SK-N-SH (cell line): ENCODE measurements around the gene PRELID1. TPM values are rescaled to one million over a fixed set of nuclear protein-coding genes. Genes with fewer than 3 reads are reported as not detected.

Experiments used
- CTCF ChIA-PET: fragments of 300-600, 350-600 bp; formaldehyde crosslinking; extraction: SDS; loops from one replicate; lab custom pipeline; 2021; lab: Yijun Ruan, JAX
- POLR2A ChIA-PET: fragments of 350-600 bp; sonication (Branson Sonifier 250); formaldehyde crosslinking; extraction: SDS; loops from one replicate; lab custom pipeline; 2020; ENCODE audit warnings: antibody characterized with exemption, inconsistent platforms; lab: Yijun Ruan, JAX
- DNase-seq: peaks from one replicate; pipeline ENCODE4 v3.0.0; 2012
- H2AFZ ChIP-seq: fragments of 200-600 bp; sonication (generic); 2 replicates; pipeline ENCODE4 v1.8.1; 2016; ENCODE audit warnings: antibody characterized with exemption, mild to moderate bottlenecking, low read depth
- H3F3A ChIP-seq: fragments of 200-600 bp; sonication (generic); replicated peaks from 2 replicates; pipeline ENCODE3; 2016; ENCODE audit warnings: antibody characterized with exemption, mild to moderate bottlenecking; ENCODE audit not compliant: insufficient read depth
- H3K27ac ChIP-seq, 2 experiments: fragments of 200-500 bp in 1 of 2; fragments of 200-600 bp in 1 of 2; sonication (Bioruptor generic) in 1 of 2; sonication (generic), shearing (Covaris generic) in 1 of 2; 2 replicates each; pipeline versions ENCODE4 v1.5.1 to v1.6.1; 2014 to 2016; ENCODE audit warnings: low read depth in 2 of 2, inconsistent platforms in 1 of 2, low read length in 1 of 2, mild to moderate bottlenecking in 1 of 2, mixed read lengths in 1 of 2
- H3K27me3 ChIP-seq: fragments of 200-600 bp; sonication (generic), shearing (Covaris generic); 2 replicates; pipeline ENCODE4 v1.6.1; 2016; ENCODE audit warnings: mixed run types; ENCODE audit not compliant: insufficient read depth
- H3K36me3 ChIP-seq, 2 experiments: fragments of 200-500 bp in 1 of 2; fragments of 200-600 bp in 1 of 2; sonication (Bioruptor generic) in 1 of 2; sonication (generic) in 1 of 2; replicated peaks in 1 of 2; 2 replicates each; pipeline versions ENCODE3 to v1.5.1; 2014 to 2016; ENCODE audit warnings: low read length in 1 of 2, mild to moderate bottlenecking in 1 of 2; ENCODE audit not compliant: insufficient read depth in 2 of 2, control insufficient read depth in 1 of 2
- H3K4me1 ChIP-seq, 2 experiments: fragments of 200-500 bp in 1 of 2; fragments of 200-600 bp in 1 of 2; sonication (Bioruptor generic) in 1 of 2; sonication (generic), shearing (Covaris generic) in 1 of 2; 2 replicates each; pipeline versions ENCODE4 v1.5.1 to v1.6.1; 2014 to 2016; ENCODE audit warnings: low read depth in 1 of 2, low read length in 1 of 2, mixed run types in 1 of 2; ENCODE audit not compliant: insufficient read depth in 2 of 2, control insufficient read depth in 1 of 2
- H3K4me2 ChIP-seq: fragments of 200-600 bp; sonication (generic), shearing (Covaris generic); 2 replicates; pipeline ENCODE4 v1.6.1; 2017; ENCODE audit warnings: mixed run types
- H3K4me3 ChIP-seq, 2 experiments: fragments of 200-500 bp in 1 of 2; fragments of 200-600 bp in 1 of 2; sonication (Bioruptor generic) in 1 of 2; sonication (generic), shearing (Covaris generic) in 1 of 2; 2 replicates each; pipeline versions ENCODE4 v1.5.1 to v1.8.1; 2014 to 2016; ENCODE audit warnings: low read depth in 2 of 2, inconsistent platforms in 1 of 2, low read length in 1 of 2, mild to moderate bottlenecking in 1 of 2, mixed read lengths in 1 of 2, moderate library complexity in 1 of 2
- H3K79me2 ChIP-seq: fragments of 200-600 bp; sonication (generic); 2 replicates; pipeline ENCODE4 v1.8.1; 2017; ENCODE audit warnings: mild to moderate bottlenecking; ENCODE audit not compliant: insufficient read depth
- H3K9ac ChIP-seq: fragments of 200-600 bp; sonication (generic); 2 replicates; pipeline ENCODE4 v1.6.1; 2017; ENCODE audit warnings: mixed run types
- H3K9me2 ChIP-seq: fragments of 200-600 bp; sonication (generic); 2 replicates; pipeline ENCODE4 v1.6.1; 2017; ENCODE audit warnings: mixed run types
- H3K9me3 ChIP-seq: fragments of 200-600 bp; sonication (generic); 2 replicates; pipeline ENCODE4 v1.6.1; 2017; ENCODE audit warnings: mixed run types, mild to moderate bottlenecking, moderate library complexity
- H4K20me1 ChIP-seq: fragments of 200-600 bp; sonication (generic); 2 replicates; pipeline ENCODE4 v1.6.1; 2017; ENCODE audit warnings: mild to moderate bottlenecking, mixed run types; ENCODE audit not compliant: insufficient read depth
- FOSL2 ChIP-seq: IDR thresholded peaks from 2 replicates; pipeline ENCODE4 v1.4.0; 2012; ENCODE audit warnings: low read depth, mild to moderate bottlenecking, moderate library complexity, borderline replicate concordance
- FOXJ3 ChIP-seq: sonication (generic); formaldehyde crosslinking; IDR thresholded peaks from 2 replicates; pipeline ENCODE4 v1.5.1; 2020; ENCODE audit warnings: mild to moderate bottlenecking, missing genetic modification reagents
- FOXM1 ChIP-seq: IDR thresholded peaks from 2 replicates; pipeline ENCODE4 v1.4.0; 2012; ENCODE audit warnings: low read depth, mild to moderate bottlenecking
- GABPA ChIP-seq: IDR thresholded peaks from 2 replicates; pipeline ENCODE4 v1.4.0; 2012; ENCODE audit warnings: low read depth, mild to moderate bottlenecking
- GATA2 ChIP-seq: sonication (generic); formaldehyde crosslinking; IDR thresholded peaks from 2 replicates; pipeline ENCODE4 v1.5.0; 2020; ENCODE audit warnings: mild to moderate bottlenecking, missing genetic modification reagents
- POLR2AphosphoS5 ChIP-seq: IDR thresholded peaks from 2 replicates; pipeline ENCODE4 v1.6.1; 2012; ENCODE audit warnings: low read depth, low read length
- RCOR1 ChIP-seq: fragments of 150-350 bp; IDR thresholded peaks from 2 replicates; pipeline ENCODE4 v1.6.1; 2017; ENCODE audit warnings: antibody characterized with exemption, low read length
- RXRA ChIP-seq: IDR thresholded peaks from 2 replicates; pipeline ENCODE4 v1.4.0; 2012; ENCODE audit warnings: low read depth, mild to moderate bottlenecking, borderline replicate concordance
- SIN3A ChIP-seq: IDR thresholded peaks from 2 replicates; pipeline ENCODE4 v1.6.1; 2012; ENCODE audit warnings: low read depth, mild to moderate bottlenecking, low read length, moderate library complexity, borderline replicate concordance
- TCF12 ChIP-seq: IDR thresholded peaks from 2 replicates; pipeline ENCODE4 v1.4.0; 2012
- WGBS: methylation state at CpG from one replicate; pipeline ENCODE4 v1.1.6; 2017; ENCODE audit warnings: low lambda C conversion rate; 5-methylcytosine and 5-hydroxymethylcytosine counted together
- polyA plus RNA-seq, 3 experiments: library from polyadenylated mRNA; depleted of rRNA; stranded (reverse); fragments of >200 nt; gene quantifications; 2 replicates each; pipeline ENCODE4 v1.2.3, GENCODE V29; 2012
- TF ChIP-seq, protein P1 (sequence below): IDR thresholded peaks from 2 replicates; pipeline ENCODE4; 2012
- TF ChIP-seq, protein P2 (sequence below): IDR thresholded peaks from 2 replicates; pipeline ENCODE4 v1.4.0; 2012; ENCODE audit warnings: low read depth, borderline replicate concordance
- TF ChIP-seq, protein P3 (sequence below): IDR thresholded peaks from 2 replicates; pipeline ENCODE4 v1.4.0; 2012; ENCODE audit warnings: low read depth
- TF ChIP-seq, protein P4 (sequence below): fragments of 150-350 bp; IDR thresholded peaks from 2 replicates; pipeline ENCODE4 v1.6.1; 2016; ENCODE audit warnings: mild to moderate bottlenecking, low read depth, low read length

The PRELID1 gene
- polyA plus RNA-seq, 1 of the 3 experiments (the other 2 are of a cell fraction): 344 TPM

DNA sequence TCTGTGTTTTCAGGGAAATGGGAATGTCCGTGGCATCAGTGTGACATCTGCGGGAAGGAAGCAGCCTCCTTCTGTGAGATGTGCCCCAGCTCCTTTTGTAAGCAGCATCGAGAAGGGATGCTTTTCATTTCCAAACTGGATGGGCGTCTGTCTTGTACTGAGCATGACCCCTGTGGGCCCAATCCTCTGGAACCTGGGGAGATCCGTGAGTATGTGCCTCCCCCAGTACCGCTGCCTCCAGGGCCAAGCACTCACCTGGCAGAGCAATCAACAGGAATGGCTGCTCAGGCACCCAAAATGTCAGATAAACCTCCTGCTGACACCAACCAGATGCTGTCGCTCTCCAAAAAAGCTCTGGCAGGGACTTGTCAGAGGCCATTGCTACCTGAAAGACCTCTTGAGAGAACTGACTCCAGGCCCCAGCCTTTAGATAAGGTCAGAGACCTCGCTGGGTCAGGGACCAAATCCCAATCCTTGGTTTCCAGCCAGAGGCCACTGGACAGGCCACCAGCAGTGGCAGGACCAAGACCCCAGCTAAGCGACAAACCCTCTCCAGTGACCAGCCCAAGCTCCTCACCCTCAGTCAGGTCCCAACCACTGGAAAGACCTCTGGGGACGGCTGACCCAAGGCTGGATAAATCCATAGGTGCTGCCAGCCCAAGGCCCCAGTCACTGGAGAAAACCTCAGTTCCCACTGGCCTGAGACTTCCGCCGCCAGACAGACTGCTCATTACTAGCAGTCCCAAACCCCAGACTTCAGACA is 9.6 kb upstream of the PRELID1 start (continued):
- TF ChIP-seq, protein P1, sequence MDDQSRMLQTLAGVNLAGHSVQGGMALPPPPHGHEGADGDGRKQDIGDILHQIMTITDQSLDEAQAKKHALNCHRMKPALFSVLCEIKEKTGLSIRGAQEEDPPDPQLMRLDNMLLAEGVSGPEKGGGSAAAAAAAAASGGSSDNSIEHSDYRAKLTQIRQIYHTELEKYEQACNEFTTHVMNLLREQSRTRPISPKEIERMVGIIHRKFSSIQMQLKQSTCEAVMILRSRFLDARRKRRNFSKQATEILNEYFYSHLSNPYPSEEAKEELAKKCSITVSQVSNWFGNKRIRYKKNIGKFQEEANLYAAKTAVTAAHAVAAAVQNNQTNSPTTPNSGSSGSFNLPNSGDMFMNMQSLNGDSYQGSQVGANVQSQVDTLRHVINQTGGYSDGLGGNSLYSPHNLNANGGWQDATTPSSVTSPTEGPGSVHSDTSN: no peak
- TF ChIP-seq, protein P2, sequence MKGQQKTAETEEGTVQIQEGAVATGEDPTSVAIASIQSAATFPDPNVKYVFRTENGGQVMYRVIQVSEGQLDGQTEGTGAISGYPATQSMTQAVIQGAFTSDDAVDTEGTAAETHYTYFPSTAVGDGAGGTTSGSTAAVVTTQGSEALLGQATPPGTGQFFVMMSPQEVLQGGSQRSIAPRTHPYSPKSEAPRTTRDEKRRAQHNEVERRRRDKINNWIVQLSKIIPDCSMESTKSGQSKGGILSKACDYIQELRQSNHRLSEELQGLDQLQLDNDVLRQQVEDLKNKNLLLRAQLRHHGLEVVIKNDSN: no peak

DNA sequence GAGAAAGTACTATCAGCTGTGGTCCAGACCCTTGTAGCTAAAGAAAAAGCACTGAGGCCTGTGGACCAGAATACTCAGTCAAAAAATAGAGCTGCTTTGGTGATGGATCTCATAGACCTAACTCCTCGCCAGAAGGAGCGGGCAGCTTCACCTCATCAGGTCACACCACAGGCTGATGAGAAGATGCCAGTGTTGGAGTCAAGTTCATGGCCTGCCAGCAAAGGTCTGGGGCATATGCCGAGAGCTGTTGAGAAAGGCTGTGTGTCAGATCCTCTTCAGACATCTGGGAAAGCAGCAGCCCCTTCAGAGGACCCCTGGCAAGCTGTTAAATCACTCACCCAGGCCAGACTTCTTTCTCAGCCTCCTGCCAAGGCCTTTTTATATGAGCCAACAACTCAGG is 9.0 kb upstream of the PRELID1 start:
- Histone ChIP-seq H3K9ac (no peak overlapping the region), H4K20me1 (no peaks in the 10 kb centered on the region), H3K4me3 (no peak overlapping the region), H3K27ac (no peak overlapping the region), H3K79me2 (no peaks in the 10 kb centered on the region), H3K36me3 (peaks cover 41 to 73% of the 10 kb centered on the region in 2 experiments), H3K27me3 (no peaks in the 10 kb centered on the region), H2AFZ (no peak overlapping the region), H3K9me3 (no peaks in the 10 kb centered on the region), H3K9me2 (no peaks in the 10 kb centered on the region), H3K4me1 (peaks cover 0 to under 1% of the 10 kb centered on the region in 2 experiments; a peak in 1 of 4 replicates), H3F3A (no peaks in the 10 kb centered on the region), H3K4me2 (no peak overlapping the region)
- 95% methylated on average over 2 of the region's 3 CpGs for WGBS
- TF ChIP-seq SIN3A: no peak
- TF ChIP-seq, protein P3, sequence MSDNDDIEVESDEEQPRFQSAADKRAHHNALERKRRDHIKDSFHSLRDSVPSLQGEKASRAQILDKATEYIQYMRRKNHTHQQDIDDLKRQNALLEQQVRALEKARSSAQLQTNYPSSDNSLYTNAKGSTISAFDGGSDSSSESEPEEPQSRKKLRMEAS: no peak
- TF ChIP-seq RXRA: no peak
- no peak for TF ChIP-seq FOXM1
- no peak for TF ChIP-seq FOXJ3 (CRISPR knock-in tag)
- TF ChIP-seq POLR2AphosphoS5: no peak
- TF ChIP-seq, protein P1: no peak
- no peak for TF ChIP-seq TCF12
- TF ChIP-seq GATA2 (CRISPR knock-in tag): no peak
- TF ChIP-seq GABPA: no peak
- TF ChIP-seq, protein P2: no peak
- TF ChIP-seq, protein P4, sequence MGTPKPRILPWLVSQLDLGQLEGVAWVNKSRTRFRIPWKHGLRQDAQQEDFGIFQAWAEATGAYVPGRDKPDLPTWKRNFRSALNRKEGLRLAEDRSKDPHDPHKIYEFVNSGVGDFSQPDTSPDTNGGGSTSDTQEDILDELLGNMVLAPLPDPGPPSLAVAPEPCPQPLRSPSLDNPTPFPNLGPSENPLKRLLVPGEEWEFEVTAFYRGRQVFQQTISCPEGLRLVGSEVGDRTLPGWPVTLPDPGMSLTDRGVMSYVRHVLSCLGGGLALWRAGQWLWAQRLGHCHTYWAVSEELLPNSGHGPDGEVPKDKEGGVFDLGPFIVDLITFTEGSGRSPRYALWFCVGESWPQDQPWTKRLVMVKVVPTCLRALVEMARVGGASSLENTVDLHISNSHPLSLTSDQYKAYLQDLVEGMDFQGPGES: no peak
- TF ChIP-seq RCOR1: no peak
- TF ChIP-seq FOSL2: no peak
- DNase-seq: no peak
- CTCF ChIA-PET: interaction anchor here (0.7 to 2.4 kb wide), 7 partner anchors 7 to 183 kb away, joined by 3 to 8 read pairs (median 5); partner anchors contain the start of genes PRELID1 and RAB24
- POLR2A ChIA-PET: no interaction called here
